ENCODE data around the gene HPSE2. TPM values are rescaled to one million over a fixed set of nuclear protein-coding genes. Genes with fewer than 3 reads are reported as not detected.

Gene HPSE2
- total RNA-seq, 2 donors from 2014 or later: 2.4 to 4.7 TPM

DNA sequence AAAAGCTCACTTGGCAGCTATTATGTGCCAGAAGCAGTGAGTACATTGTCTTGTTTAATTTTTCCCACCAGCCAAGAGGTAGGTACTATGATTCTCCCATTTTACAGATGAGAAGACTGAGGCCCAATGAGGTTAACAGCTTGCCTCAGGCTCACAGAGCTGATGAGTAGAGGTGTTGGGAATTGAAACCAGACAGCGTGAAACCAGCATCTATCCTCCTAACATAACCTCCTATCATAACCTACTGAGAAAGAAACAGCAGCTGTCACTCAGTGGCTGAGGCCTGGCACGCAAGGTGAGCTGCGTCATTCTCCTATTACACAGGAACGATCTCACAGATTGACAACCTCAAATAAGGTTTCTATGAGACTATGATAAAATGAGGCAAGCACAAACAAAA is 826.9 kb downstream of the HPSE2 start:
- intact Hi-C loops (cut with DNase I): no loop called here
- 94% methylated on average over 4 of the region's 4 CpGs for WGBS
- H3K36me3 ChIP-seq: no peaks in the 10 kb centered on the region
- no peak overlapping the region for H3K27ac ChIP-seq
- no peak overlapping the region for H3K4me3 ChIP-seq
- DNase-seq (ENCODE audit: low spot score): no peak
- no peaks in the 10 kb centered on the region for H3K27me3 ChIP-seq (replicated peaks; ENCODE audit: insufficient read depth)
- no peaks in the 10 kb centered on the region for H3K4me1 ChIP-seq (replicated peaks)
- TF ChIP-seq, protein P1, sequence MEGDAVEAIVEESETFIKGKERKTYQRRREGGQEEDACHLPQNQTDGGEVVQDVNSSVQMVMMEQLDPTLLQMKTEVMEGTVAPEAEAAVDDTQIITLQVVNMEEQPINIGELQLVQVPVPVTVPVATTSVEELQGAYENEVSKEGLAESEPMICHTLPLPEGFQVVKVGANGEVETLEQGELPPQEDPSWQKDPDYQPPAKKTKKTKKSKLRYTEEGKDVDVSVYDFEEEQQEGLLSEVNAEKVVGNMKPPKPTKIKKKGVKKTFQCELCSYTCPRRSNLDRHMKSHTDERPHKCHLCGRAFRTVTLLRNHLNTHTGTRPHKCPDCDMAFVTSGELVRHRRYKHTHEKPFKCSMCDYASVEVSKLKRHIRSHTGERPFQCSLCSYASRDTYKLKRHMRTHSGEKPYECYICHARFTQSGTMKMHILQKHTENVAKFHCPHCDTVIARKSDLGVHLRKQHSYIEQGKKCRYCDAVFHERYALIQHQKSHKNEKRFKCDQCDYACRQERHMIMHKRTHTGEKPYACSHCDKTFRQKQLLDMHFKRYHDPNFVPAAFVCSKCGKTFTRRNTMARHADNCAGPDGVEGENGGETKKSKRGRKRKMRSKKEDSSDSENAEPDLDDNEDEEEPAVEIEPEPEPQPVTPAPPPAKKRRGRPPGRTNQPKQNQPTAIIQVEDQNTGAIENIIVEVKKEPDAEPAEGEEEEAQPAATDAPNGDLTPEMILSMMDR (IDR thresholded peaks at IDR 0.05): no peak
- TF ChIP-seq POLR2AphosphoS5 (IDR thresholded peaks at IDR 0.05) (no peak), POLR2A (IDR thresholded peaks at IDR 0.05) (no peak)
- H3K9me3 ChIP-seq: no peaks in the 10 kb centered on the region

GRCh38 chr10:98407744-98408241 is 827.9 kb downstream of the HPSE2 start:
- no peaks in the 10 kb centered on the region for H3K27me3 ChIP-seq (replicated peaks; ENCODE audit: insufficient read depth)
- DNase-seq (ENCODE audit: low spot score): no peak
- H3K4me3 ChIP-seq: no peak overlapping the region
- no peak overlapping the region for H3K27ac ChIP-seq
- H3K9me3 ChIP-seq: no peaks in the 10 kb centered on the region
- H3K36me3 ChIP-seq: no peaks in the 10 kb centered on the region
- no peaks in the 10 kb centered on the region for H3K4me1 ChIP-seq (replicated peaks)
- TF ChIP-seq POLR2AphosphoS5 (IDR thresholded peaks at IDR 0.05) (no peak), POLR2A (IDR thresholded peaks at IDR 0.05) (no peak)
- TF ChIP-seq, protein P1 (IDR thresholded peaks at IDR 0.05): no peak
- 87% methylated on average over 16 of the region's 18 CpGs for WGBS
- intact Hi-C loops (cut with DNase I): no loop called here

Small RNA genes lying within 50 kb of the gene (microRNA-seq; reads per million reads assigned to microRNA genes)
- gene MIR4685 (1.7 reads per million, percentile 23 among the genes with 10 or more reads in this experiment), gene MIR6507 (12.8 reads per million, percentile 55 among the genes with 10 or more reads in this experiment)

Small RNA genes lying within 50 kb of the gene (small RNA-seq; reads per million reads assigned to genes)
- gene MIR4685 (0 to 0.20 reads per million in 2 donors), gene MIR6507 (1.2 to 1.5 reads per million in 2 donors)

Other genes with a start within 250 kb of the HPSE2 start
- 10 to 100 TPM in 1 of 2 donors, 1 to 10 TPM in 1; 4.2 to 36.1 TPM for gene CNNM1, start 93.5 kb upstream of the HPSE2 start, total RNA-seq
- gene GOT1, start 194.8 kb upstream of the HPSE2 start, total RNA-seq: 10 to 100 TPM; 19.7 to 20.3 TPM